ENCODE data around the gene CHST8.

Gene CHST8

DNA sequence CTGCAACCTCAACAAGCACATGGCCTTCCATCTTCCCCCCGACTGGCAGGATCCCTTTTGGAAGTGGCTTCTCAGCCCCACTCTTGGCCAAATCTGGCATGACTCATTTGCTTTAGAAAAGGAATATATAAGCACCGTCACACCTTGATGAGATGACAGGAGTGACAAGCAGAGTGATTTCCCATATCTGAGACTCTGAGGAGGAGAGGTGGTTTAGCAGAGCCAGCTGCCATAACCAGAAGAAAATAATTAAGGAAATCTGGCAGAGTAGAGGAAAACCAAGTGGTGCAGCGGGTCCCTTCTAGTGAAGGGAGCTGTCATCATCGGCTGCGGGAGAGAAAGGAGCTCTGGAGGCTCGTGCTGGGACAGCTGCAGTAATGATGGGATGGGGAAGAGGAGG, 147.5 kb downstream of the CHST8 start:
- no peak for DNase-seq (ENCODE audit: low read depth in 2 of 2)

- DNase-seq (ENCODE audit: low read depth in 2 of 2) = no peak
These were observed 148.4 kb downstream of the CHST8 start for GRCh38 chr19:33770107-33770506.

- DNase-seq (ENCODE audit: low read depth in 2 of 2) = no peak
These were observed 149.8 kb downstream of the CHST8 start for GRCh38 chr19:33771384-33772101.

- no peak for DNase-seq (ENCODE audit: low read depth in 2 of 2)
These were observed 150.5 kb downstream of the CHST8 start for GRCh38 chr19:33772102-33772857.

DNA sequence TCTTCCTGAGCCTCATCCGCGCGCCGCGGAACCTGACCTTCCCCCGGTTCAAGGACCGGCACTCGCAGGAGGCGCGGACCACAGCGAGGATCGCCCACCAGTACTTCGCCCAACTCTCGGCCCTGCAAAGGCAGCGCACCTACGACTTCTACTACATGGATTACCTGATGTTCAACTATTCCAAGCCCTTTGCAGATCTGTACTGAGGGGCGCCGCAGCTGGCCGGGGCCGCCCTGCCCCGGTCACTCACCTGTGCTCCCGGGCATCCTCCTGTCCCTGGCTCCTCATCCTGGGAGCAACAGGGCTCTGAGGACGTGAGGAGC, 151.1 kb downstream of the CHST8 start:
- DNase-seq (ENCODE audit: low read depth in 2 of 2) = no peak

DNA sequence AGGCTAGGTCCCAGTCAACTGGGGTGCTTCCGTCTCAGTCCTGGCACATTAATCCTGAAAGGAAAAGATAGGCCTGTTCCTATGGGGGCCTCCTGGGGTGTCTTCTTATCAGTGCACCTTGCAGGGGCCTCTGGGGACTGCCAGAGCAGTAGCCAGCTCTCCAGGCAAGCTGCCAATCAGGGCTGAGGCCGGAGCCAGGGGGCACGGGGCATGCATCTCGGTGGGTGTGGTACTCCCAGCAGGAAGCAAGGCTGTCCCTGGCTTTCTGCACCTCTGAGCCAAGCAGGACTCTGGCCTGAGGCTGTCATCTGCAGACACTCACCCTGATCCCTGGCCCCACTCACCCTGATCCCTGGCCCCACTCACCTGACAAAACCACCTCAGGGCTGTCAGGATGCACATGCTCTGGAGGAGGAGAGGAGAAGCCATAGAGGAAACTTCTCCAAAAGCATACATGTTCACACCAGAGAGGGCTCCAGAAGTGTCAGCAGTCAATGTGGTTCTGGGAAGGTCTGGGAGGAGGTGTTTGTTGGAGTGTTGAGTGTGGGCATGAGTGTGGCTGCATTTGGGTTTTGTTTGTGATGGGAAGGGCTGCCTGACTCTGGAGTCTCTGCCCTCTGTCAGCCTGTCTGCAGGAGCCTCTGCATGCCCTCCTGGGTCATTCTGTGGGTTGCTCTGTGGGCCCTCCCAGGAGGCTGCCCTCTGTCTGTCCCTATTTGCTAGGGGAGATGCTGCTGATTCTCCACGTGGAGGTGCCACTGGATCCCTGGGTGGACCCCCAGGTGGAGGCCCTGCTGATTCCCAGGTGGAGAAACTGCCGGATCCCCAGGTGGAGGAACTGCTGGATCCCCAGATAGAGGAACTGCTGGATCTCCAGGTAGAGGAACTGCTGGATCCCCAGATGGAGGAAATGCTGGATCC, 152.2 kb downstream of the CHST8 start:
- no peak for DNase-seq (ENCODE audit: low read depth in 2 of 2)

DNA sequence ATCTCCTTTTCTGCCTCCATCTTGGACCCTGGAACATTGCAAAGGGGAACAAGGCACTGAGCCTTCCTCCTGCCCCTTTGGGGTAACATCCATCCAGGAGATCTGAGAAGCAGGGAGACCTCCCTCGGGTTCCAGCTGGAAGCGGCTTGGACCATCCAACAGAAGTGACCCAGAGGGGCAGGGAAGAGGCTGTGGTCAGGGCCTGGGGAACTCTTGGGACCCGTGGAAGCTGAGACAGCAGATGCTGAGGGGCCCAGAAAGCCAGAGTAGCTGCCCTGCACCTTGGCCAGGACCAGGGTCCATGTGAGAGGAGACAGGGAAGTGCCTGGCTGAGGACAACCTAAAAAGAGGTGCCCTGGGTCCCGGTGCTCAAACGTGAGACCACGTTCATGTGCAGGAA, 153.0 kb downstream of the CHST8 start:
- no peak for DNase-seq (ENCODE audit: low read depth in 2 of 2)

- no peak for DNase-seq (ENCODE audit: low read depth in 2 of 2)
These were observed 154.2 kb downstream of the CHST8 start for GRCh38 chr19:33775731-33776487.

- DNase-seq (ENCODE audit: low read depth in 2 of 2) = no peak
These were observed 155.6 kb downstream of the CHST8 start for GRCh38 chr19:33777351-33777750.

DNA sequence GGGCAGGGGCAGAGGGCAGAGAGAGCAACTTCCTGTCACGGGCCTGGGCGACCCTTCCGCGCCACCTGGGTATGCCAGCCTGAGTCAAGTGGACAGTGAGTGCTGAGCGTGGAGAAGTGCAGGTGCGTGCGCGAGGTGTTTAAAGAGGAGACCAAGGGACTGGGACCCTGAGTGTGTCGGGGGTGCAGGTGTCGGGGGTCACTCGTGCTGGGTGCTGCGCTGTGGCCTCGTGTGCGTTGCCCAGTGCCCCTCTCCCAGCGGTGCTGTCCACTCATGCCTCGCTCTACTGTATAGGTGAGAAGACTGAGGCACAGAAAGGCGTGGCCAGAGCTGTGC, 156.0 kb downstream of the CHST8 start:
- DNase-seq (ENCODE audit: low read depth in 2 of 2) = no peak

GRCh38 chr19:33778089-33778791, 156.5 kb downstream of the CHST8 start:
- peak; percentile 47 to 55 for DNase-seq (ENCODE audit: low read depth in 2 of 2)

DNA sequence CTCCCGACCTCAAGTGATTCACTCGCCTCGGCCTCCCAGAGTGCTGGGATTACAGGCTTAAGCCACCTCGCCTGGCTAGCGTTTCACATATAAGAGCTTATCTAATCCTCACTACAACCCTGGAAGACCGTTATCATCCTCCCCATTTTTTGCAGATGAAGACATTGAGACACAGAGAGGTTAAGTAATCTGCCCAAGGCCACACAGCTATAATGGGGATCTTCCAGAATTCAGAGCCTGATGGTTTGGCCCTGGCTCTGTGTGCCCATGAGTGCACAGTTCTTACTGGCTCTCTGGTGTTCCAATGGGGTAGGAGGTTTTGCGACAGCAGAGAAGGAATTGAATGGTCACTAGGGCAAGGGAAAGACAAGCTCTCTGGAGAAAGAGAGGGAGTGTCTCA, 158.1 kb downstream of the CHST8 start:
- DNase-seq (ENCODE audit: low read depth in 2 of 2) = no peak

GRCh38 chr19:33780251-33780650, 158.5 kb downstream of the CHST8 start:
- DNase-seq (ENCODE audit: low read depth in 2 of 2) = no peak

DNA sequence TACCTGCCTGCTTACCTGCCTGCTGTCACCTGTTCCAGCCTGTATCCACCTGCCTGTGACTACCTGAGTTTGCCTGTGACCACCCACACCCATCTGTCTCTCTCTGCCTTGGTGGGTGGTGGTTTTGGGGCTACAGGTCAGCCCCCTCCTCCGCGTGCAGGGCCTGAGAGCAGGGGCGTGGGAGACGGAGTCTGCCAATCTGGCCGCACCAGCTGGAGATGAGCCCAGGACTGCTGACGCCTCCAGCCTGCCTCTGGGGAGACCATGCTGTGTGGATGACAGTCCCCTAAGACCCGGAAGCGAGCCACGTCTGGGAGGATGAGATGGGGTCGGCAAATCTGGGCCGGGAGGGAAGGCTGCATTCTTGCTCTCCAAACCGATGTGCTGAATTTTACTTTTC, 159.0 kb downstream of the CHST8 start:
- DNase-seq (ENCODE audit: low read depth in 2 of 2) = no peak

DNA sequence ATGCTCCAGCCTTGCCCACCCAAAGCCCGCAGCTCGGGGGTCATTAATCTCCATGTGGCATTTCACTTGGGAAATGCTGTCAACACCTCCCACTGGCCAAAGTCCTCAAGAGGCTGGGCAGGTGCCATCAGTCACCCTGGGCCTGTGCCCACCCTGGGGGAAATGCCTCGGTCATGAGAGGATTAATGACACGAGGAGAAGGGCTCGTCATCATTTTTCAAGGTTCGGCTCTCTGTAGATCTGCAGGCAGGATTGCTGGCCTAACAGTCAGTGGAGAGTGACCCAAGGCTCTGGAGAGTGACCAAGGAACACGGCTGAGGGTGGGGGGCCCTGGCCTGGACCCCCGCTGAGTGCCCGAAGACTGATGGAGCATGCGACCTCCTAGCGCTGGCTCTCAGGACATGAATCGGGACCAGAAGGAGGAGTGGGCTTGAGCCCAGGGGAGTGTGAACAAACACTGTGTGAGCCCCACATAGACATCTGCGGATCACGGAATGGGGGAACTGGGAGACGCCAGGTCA, 159.7 kb downstream of the CHST8 start:
- DNase-seq (ENCODE audit: low read depth in 2 of 2) = no peak

- DNase-seq (ENCODE audit: low read depth in 2 of 2) = no peak
These were observed 160.2 kb downstream of the CHST8 start for GRCh38 chr19:33781996-33782395.

DNA sequence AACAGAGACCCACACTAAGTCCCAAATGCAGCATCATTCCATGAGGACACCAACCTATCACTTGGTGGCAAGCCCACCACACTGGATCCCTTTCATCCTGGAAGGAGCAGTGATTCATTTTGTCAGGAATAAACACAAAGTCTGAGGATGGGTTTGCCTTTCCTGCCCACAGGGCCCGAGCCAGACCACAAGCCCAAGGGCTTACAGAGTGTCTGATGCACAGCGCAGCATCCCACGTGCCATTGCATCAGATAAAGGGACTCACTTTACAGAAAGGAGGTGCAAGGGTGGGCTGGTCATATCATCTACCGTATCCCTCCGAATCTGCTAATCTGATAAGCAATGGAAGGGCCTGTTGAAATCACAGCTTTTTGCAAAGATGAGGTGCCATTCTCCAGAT, 162.7 kb downstream of the CHST8 start:
- DNase-seq (ENCODE audit: low read depth in 2 of 2) = no peak

DNA sequence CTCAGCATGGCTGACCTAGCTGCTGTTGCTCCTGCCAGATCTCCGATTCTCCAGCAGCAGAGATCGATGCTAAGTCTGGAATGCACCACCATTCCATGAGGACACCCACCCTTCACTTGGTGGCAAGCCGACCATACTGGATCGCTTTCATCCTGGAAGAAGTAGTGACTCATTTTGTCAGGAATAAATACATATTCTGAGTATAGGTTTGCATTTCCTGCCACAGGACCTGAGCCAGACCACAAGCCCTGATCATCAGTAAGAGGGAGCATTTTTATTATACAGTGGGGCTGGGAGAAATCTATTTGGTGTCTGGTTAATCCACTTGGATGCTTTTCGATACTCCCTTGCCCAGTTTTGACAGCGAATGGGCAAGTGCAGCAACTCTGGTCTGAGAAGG, 164.0 kb downstream of the CHST8 start:
- no peak for DNase-seq (ENCODE audit: low read depth in 2 of 2)

DNA sequence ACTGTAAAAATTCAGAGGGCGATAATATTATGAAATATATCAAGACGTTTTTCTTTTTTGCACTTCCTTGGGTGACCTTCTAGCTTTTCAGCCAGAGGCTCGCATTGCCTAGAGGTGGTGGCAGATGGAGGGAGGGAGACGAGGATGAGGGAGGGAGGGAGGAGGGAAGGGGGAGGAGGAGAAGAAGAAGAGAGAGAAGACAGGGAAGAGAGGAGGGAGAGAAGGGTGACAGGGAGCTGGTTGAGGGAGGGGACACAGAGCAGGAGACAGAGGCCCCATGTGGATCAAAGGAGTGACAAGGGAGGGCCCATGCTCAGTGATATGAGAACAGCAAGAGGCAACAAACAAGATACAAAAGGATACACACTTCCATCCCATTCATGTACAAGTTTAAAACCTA, 166.9 kb downstream of the CHST8 start:
- DNase-seq (ENCODE audit: low read depth in 2 of 2) = no peak

DNA sequence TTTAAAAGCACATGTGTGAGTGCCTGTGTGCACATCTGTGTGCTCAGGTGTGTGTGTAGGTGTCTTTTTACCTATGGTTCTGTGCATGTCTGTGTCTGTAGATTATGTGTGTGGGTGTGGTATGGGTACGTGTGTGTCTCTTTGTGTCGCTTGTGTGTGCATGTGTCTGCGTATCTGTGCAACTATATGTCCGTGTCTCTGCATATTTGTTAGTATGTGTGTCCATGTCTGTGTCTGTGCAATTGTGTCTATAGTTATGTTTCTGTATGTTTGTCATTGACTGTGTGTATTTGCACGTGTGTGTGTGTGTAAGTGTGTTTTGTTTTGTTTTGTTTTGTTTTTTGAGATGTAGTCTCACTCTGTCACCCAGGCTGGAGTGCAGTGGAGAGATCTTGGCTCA, 167.6 kb downstream of the CHST8 start:
- no peak for DNase-seq (ENCODE audit: low read depth in 2 of 2)
